A549 treated with AZD9567 at 1 μM for 4 hours (cell line): ENCODE measurements around the gene LRG1. TPM values are rescaled to one million over a fixed set of nuclear protein-coding genes. Genes with fewer than 3 reads are reported as not detected.

Source experiments
- total RNA-seq: library from RNA; stranded (reverse); fragments of 200-300 nt; extraction: Qiagen RNA extraction; gene quantifications from 5 replicates; pipeline ENCODE4 v1.2.3, GENCODE V29; 2022; ENCODE audit not compliant: insufficient read depth

The LRG1 gene, protein sequence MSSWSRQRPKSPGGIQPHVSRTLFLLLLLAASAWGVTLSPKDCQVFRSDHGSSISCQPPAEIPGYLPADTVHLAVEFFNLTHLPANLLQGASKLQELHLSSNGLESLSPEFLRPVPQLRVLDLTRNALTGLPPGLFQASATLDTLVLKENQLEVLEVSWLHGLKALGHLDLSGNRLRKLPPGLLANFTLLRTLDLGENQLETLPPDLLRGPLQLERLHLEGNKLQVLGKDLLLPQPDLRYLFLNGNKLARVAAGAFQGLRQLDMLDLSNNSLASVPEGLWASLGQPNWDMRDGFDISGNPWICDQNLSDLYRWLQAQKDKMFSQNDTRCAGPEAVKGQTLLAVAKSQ
- 0.07 to 0.23 TPM (median 0.22 TPM) in 3 of 5 replicates, not detected in the others for total RNA-seq

GRCh38 chr19:4539693-4540581 lies at the start of gene LRG1:
Gene LRG1 (minus strand): TSS chr19:4540036. CDS start chr19:4540013, 23 bp downstream.

GRCh38 chr19:4559569-4559968 lies 19.7 kb upstream of the LRG1 start, which contains the start of gene SEMA6B:
Gene SEMA6B (minus strand): TSS chr19:4559684. CDS start chr19:4558457, 1,227 bp downstream.

DNA sequence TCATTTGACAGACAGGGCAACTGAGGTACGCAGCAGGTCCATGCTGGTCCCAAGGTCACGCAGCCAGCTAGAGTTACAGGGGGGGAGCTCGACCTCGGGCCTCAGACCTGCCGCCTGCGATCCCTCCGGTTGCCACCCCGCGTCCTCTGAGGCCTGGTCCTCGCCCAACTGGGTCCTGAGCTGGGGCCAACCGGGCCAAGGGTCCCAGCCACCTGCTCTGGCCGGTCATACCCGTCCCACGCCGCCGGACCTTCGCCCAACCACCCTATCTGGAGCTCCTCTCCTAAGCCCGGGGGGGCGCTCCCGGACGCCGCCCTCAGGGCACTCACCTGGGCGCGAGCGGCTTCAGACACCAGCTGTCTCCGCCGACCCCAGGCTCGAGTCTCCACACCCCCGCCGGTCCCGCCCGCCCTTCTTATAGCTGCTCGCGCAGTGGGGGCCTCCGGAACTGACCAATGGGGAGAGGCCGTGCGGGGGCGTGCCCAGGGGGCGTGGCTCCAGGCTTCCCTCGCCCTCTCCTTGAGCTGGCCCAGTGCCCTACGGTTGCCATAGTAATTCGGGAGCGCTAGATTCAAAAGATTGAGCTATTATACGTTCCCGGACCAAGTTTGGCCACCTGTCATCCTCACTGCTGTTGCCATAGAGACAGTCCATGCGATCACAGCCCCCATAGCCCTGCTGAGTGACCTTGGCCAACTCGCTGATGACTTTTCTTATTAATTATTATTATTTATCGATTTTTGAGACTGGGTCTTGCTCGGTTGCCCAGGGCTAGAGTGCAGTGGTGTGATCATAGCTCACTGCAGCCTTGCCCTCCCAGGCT lies 4.8 kb downstream of the LRG1 start, which contains the start of gene PLIN5:
Gene PLIN5, minus strand, starts transcription at position 389 of the 823 bp plus-strand sequence. CDS start 1,150 bp downstream, outside the sequence.

DNA sequence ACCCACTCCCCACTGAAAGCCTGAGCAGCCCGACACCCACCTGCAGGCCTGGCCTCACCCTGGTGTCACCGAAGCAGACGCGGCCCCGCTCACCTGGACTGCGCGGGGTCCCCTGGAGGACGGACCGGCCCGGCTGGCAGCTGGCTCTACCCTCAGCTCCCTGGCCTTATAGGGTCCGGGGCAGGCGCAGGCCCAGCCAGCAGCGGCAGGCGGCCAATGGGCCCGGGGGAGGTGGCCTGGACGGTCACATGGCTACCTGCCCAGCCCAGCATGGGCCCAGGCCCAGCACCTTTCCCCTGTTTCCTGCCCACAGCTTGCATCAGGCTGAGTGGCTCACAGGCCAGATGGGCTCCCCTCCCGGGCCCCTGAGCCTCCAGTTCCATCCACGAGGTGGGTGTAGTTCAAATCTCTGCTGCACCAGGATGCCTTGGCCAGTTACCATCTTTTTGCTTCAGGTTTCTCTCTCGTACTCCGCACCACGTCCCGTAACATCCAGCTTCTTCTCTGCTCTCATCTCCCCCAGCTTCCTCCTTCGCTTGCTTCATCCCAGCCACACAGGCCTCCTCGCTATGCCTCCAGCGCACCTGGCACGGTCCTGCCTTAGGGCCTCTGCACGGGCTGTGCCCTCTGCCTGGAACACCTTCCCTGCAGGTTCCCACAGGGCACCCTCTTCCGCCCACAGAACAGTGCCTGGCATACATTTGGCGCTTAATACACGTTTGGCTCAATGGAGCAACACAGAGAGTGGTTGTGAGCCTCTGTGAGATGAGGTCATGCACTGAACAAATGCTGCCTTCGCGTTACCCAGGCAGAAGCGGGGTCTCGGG lies 21.3 kb downstream of the LRG1 start, which contains the start of gene PLIN4:
Gene PLIN4, minus strand, starts transcription at position 142 of the 827 bp plus-strand sequence. CDS start 214 bp downstream, outside the sequence.

Other genes with a start within 250 kb of the LRG1 start
- not detected in 5 replicates for gene TMIGD2, start 237.6 kb downstream of the LRG1 start, total RNA-seq
- 4.1 to 8.8 TPM (median 7.8 TPM) in 5 replicates for gene FSD1, start 235.4 kb downstream of the LRG1 start, total RNA-seq
- 0.08 TPM in 1 of 5 replicates, not detected in the others for gene STAP2, start 201.2 kb downstream of the LRG1 start, total RNA-seq
- gene MPND, start 196.5 kb downstream of the LRG1 start, total RNA-seq: 8.7 to 11.5 TPM (median 9.6 TPM) in 5 replicates
- gene SH3GL1, start 139.5 kb downstream of the LRG1 start, total RNA-seq: 46.8 to 63.3 TPM (median 59.2 TPM) in 5 replicates
- gene CHAF1A, start 137.4 kb downstream of the LRG1 start, total RNA-seq: 21.3 to 23.7 TPM (median 22.3 TPM) in 5 replicates
- 56.1 to 61.9 TPM (median 57.8 TPM) in 5 replicates for gene UBXN6, start 82.2 kb downstream of the LRG1 start, total RNA-seq
- gene HDGFL2, start 67.7 kb downstream of the LRG1 start, total RNA-seq: 22.6 to 33.1 TPM (median 27.5 TPM) in 5 replicates
- 0.08 to 0.14 TPM (median 0.09 TPM) in 4 of 5 replicates, not detected in the other for gene PLIN4, start 21.6 kb downstream of the LRG1 start, total RNA-seq
- 0.11 to 0.26 TPM (median 0.15 TPM) in 4 of 5 replicates, not detected in the other for gene PLIN5, start 4.8 kb downstream of the LRG1 start, total RNA-seq
- gene SEMA6B, start 19.6 kb upstream of the LRG1 start, total RNA-seq: 4.6 to 6.0 TPM (median 5.2 TPM) in 5 replicates
- gene TNFAIP8L1, start 99.5 kb upstream of the LRG1 start, total RNA-seq: 3.1 to 4.6 TPM (median 4.1 TPM) in 5 replicates
- gene MYDGF, start 130.3 kb upstream of the LRG1 start, total RNA-seq: 103 to 139 TPM (median 138 TPM) in 5 replicates
- 48.1 to 60.1 TPM (median 57.2 TPM) in 5 replicates for gene DPP9, start 183.8 kb upstream of the LRG1 start, total RNA-seq